ENCODE data around the gene PIGBOS1. TPM values are rescaled to one million over a fixed set of nuclear protein-coding genes. Genes with fewer than 3 reads are reported as not detected.

PIGBOS1 gene
- total RNA-seq, result 10 to 100 TPM in 1 of 2 donors, 1 to 10 TPM in 1; 9.8 to 12.7 TPM
- 10 to 100 TPM; 13.9 to 20.2 (median 16.3) TPM for polyA plus RNA-seq (ENCODE audit: insufficient read length in 6 of 6)
- long read RNA-seq, donor 1, transcript PIGBOS1-203 (2 exons, 801 nt), result major isoform, 8 of 9 reads
- long read RNA-seq, donor 1, partial matches to known transcripts, result 0 of 9 reads
- long read RNA-seq, donor 1, other reads (novel, unspliced or antisense), result 0 of 9 reads
- long read RNA-seq, donor 2, transcript PIGBOS1-203 (2 exons, 801 nt), result major isoform, 7 of 11 reads
- long read RNA-seq, donor 2, partial matches to known transcripts, result 0 of 11 reads
- long read RNA-seq, donor 2, other reads (novel, unspliced or antisense), result 0 of 11 reads
- long read RNA-seq, donor 3, transcript PIGBOS1-203 (2 exons, 801 nt), result major isoform, 5 of 10 reads
- long read RNA-seq, donor 3, partial matches to known transcripts, result 0 of 10 reads
- long read RNA-seq, donor 3, other reads (novel, unspliced or antisense), result 0 of 10 reads
- long read RNA-seq, donor 4, partial matches to known transcripts, result 0 of 16 reads
- long read RNA-seq, donor 4, other reads (novel, unspliced or antisense), result 9 of 16 reads
- long read RNA-seq, donor 5, partial matches to known transcripts, result 0 of 7 reads
- long read RNA-seq, donor 5, other reads (novel, unspliced or antisense), result 0 of 7 reads
- long read RNA-seq, donor 6, transcript PIGBOS1-203 (2 exons, 801 nt), result major isoform, 7 of 29 reads
- long read RNA-seq, donor 6, partial matches to known transcripts, result 7 of 29 reads
- long read RNA-seq, donor 6, other reads (novel, unspliced or antisense), result 12 of 29 reads
- long read RNA-seq, donor 7, partial matches to known transcripts, result 0 of 5 reads
- long read RNA-seq, donor 7, other reads (novel, unspliced or antisense), result 0 of 5 reads
- long read RNA-seq, donor 8, partial matches to known transcripts, result 0 of 9 reads
- long read RNA-seq, donor 8, other reads (novel, unspliced or antisense), result 5 of 9 reads
- long read RNA-seq, donor 9, partial matches to known transcripts, result 0 of 1 reads
- long read RNA-seq, donor 9, other reads (novel, unspliced or antisense), result 0 of 1 reads
- long read RNA-seq, donor 10, partial matches to known transcripts, result 0 of 9 reads
- long read RNA-seq, donor 10, other reads (novel, unspliced or antisense), result 5 of 9 reads
- long read RNA-seq, donor 11, result 0 reads
- long read RNA-seq, donor 12, partial matches to known transcripts, result 0 of 11 reads
- long read RNA-seq, donor 12, other reads (novel, unspliced or antisense), result 7 of 11 reads

GRCh38 chr15:55318588-55319494 is at the start of gene PIGBOS1, which contains the start of gene PIGB:
Gene PIGBOS1 (minus strand): TSS chr15:55319123. CDS start chr15:55317792, 1,331 bp downstream.
Gene PIGB (plus strand): TSS chr15:55319222. CDS start chr15:55319251, 29 bp downstream.
- intact Hi-C loops (cut with DNase I), result no loop called here
- DNase-seq, result peak; percentile 86 to 92 (median 90)
- Histone ChIP-seq H3K27me3 (no peaks in the 10 kb centered on the region), H3K4me1 (peaks cover 16 to 73% of the 10 kb centered on the region in 2 donors), H3K9me3 (no peaks in the 10 kb centered on the region), H3K27ac (peak within 1 kb of the TSS; percentile 91 to 96), H3K36me3 (peaks cover 0 to 2% of the 10 kb centered on the region in 2 donors), H3K4me3 (peak within 1 kb of the TSS; percentile 73 to 79)
- TF ChIP-seq CTCF (IDR thresholded peaks at IDR 0.05), result peak in 1 of 2 donors; percentile 9
- ATAC-seq, result peak; percentile 97

- Histone ChIP-seq H3K27me3 (no peaks in the 10 kb centered on the region), H3K4me3 (no peak overlapping the region), H3K4me1 (no peaks in the 10 kb centered on the region), H3K27ac (no peak overlapping the region), H3K9me3 (no peaks in the 10 kb centered on the region), H3K36me3 (peaks cover 0 to 58% of the 10 kb centered on the region in 2 donors)
- intact Hi-C loops (cut with DNase I), result no loop called here
- DNase-seq (no peak), ATAC-seq (no peak)
- no peak for TF ChIP-seq CTCF (IDR thresholded peaks at IDR 0.05)
Measured at GRCh38 chr15:55366981-55367380, 48.1 kb upstream of the PIGBOS1 start.

GRCh38 chr15:55362641-55363040 is 43.7 kb upstream of the PIGBOS1 start:
- H3K36me3 ChIP-seq, result peaks cover 0 to 41% of the 10 kb centered on the region in 2 donors
- H3K9me3 ChIP-seq, result no peaks in the 10 kb centered on the region
- ATAC-seq (no peak), DNase-seq (no peak)
- H3K27me3 ChIP-seq, result no peaks in the 10 kb centered on the region
- TF ChIP-seq CTCF (IDR thresholded peaks at IDR 0.05), result no peak
- no peak overlapping the region for H3K27ac ChIP-seq
- no peaks in the 10 kb centered on the region for H3K4me1 ChIP-seq
- H3K4me3 ChIP-seq, result no peak overlapping the region
- intact Hi-C loops (cut with DNase I), result no loop called here

GRCh38 chr15:55361048-55361447 is 42.1 kb upstream of the PIGBOS1 start:
- DNase-seq (peak in 1 of 4 donors; percentile 56), ATAC-seq (peak; percentile 81)
- Histone ChIP-seq H3K27me3 (no peaks in the 10 kb centered on the region), H3K9me3 (no peaks in the 10 kb centered on the region), H3K4me3 (no peak overlapping the region), H3K36me3 (peaks cover 0 to 57% of the 10 kb centered on the region in 2 donors), H3K27ac (no peak overlapping the region), H3K4me1 (no peaks in the 10 kb centered on the region)
- intact Hi-C loops (cut with DNase I), result no loop called here
- TF ChIP-seq CTCF (IDR thresholded peaks at IDR 0.05), result no peak
